ENCODE results near the gene C1orf232.

DNA sequence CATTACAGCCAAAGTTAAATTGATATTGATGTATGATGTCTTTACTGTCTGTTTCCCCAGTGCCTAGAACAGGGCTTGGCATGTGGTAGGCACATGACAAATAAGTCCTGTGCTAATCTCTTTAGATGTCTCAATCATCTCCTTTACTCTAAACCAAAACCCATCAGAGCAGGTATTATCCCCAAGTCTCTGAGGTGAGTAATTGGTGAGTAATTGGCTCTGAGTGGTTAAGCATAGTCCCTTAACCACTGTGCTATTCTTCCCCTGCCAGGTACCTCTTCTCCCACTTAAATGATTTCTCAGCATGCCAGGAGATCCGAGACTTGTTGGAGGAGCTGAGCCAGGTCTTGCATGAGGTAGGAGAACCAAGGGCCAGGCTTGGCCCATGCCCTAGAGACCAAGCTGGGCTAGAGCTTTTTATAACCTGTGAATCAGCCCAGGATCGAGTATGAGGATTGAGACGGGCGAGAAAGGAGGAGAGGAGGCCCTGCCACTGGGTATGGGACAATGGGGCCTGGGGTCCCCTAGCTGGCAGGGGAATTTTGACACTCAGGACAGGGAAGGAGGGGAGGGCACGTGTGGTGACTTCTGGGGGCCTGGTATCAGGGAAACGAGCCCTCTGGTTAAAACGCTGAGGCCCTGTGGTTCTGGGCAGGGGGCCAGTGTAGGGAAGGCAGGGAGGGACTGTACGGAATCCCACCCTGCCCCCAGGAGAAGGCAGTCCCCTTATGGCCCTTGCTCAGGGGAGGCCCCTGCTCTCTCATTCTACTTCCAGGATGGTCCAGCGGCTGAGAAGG, 13.0 kb upstream of the C1orf232 start:
- TF ChIP-seq CTCF (conservative IDR thresholded peaks at IDR 0.05; ENCODE audit: low read depth, low read length) (no peak), POLR2A (IDR thresholded peaks at IDR 0.05; ENCODE audit: low read depth, low read length) (no peak), USF2 (IDR thresholded peaks at IDR 0.05; ENCODE audit: low read depth, low read length) (no peak), CEBPB (IDR thresholded peaks at IDR 0.05; ENCODE audit: low read depth, low read length) (no peak), RFX5 (IDR thresholded peaks at IDR 0.05; ENCODE audit: low read depth, low read length) (no peak), CHD1 (IDR thresholded peaks at IDR 0.05; ENCODE audit: low read depth, low read length) (no peak), RAD21 (IDR thresholded peaks at IDR 0.05; ENCODE audit: low read length) (no peak), MAFK (IDR thresholded peaks at IDR 0.05; ENCODE audit: low read depth, low read length) (no peak), SMC3 (IDR thresholded peaks at IDR 0.05; ENCODE audit: low read depth, low read length) (no peak), MXI1 (IDR thresholded peaks at IDR 0.05; ENCODE audit: borderline replicate concordance, low read depth, low read length) (no peak), NFE2L2 (IDR thresholded peaks at IDR 0.05; ENCODE audit: low read depth, low read length) (no peak), RCOR1 (IDR thresholded peaks at IDR 0.05; ENCODE audit: insufficient replicate concordance, low read length) (no peak), MAZ (IDR thresholded peaks at IDR 0.05; ENCODE audit: borderline replicate concordance, low read depth, low read length) (no peak)

Data from IMR-90 (cell line).